Stimulated activated naive CD4-positive, alpha-beta T cell (primary cell): Measurements from ENCODE around the gene SPECC1L.

Experiments used
- DNase-seq, 6 experiments: peaks; one replicate each; lab custom pipeline; 2025; lab: John Stamatoyannopoulos, UW

Gene SPECC1L

DNA sequence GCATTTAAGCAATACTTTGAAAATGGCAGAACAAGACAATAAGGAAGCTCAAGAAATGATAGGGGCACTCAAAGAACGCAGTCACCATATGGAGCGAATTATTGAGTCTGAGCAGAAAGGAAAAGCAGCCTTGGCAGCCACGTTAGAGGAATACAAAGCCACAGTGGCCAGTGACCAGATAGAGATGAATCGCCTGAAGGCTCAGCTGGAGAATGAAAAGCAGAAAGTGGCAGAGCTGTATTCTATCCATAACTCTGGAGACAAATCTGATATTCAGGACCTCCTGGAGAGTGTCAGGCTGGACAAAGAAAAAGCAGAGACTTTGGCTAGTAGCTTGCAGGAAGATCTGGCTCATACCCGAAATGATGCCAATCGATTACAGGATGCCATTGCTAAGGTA lies 51.9 kb downstream of the SPECC1L start:
- no peak for DNase-seq

- DNase-seq, result no peak
Observed at GRCh38 chr22:24323233-24323632, 52.6 kb downstream of the SPECC1L start.

GRCh38 chr22:24323695-24324094 lies 53.1 kb downstream of the SPECC1L start:
- no peak for DNase-seq

DNA sequence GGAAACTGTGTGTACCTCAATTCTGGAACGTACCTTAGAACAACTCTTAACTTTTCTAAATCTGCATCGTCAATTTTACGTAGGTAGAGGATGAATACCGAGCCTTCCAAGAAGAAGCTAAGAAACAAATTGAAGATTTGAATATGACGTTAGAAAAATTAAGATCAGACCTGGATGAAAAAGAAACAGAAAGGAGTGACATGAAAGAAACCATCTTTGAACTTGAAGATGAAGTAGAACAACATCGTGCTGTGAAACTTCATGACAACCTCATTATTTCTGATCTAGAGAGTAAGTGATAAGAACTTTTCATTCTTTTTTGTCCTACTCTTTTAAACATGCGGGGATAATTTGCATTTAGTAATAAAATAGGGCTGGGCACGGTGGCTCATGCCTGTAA lies 53.5 kb downstream of the SPECC1L start:
- no peak for DNase-seq

DNA sequence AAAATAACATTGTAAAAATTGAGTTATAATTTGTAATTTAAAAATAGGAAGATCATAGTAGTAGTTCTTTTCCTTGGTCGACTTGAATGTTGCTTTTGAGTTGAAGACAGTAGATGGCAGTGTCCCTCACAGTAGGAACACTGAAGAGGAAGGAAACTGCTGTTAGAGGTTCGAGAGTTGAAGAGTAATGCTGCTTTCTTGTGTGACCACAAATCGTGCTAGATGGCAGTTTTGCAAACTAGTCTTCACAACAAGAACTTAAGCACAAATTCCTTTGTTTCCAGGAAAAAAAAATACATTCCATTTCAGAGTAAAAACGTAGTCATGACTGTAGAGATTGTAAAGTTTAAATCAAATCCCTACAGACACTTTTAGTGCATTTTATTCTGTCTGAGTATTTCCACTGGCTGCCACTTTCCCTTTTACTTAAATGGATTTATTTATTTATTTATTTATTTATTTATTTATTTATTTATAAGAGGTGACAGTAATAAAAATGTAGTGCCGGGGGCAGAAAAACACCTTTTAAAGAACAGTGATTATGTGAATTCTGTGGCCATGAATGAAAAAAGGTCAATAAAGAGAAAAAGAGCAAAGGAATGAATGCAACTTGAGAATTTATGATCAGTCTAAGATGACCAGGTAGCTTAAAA lies 54.6 kb downstream of the SPECC1L start:
- DNase-seq, result peak in 3 of 6 experiments; percentile 24 to 59 (median 57)

- no peak for DNase-seq
Observed at GRCh38 chr22:24326266-24326665, 55.6 kb downstream of the SPECC1L start.

- DNase-seq, result no peak
Observed at GRCh38 chr22:24327832-24328231, 57.2 kb downstream of the SPECC1L start.

GRCh38 chr22:24329453-24329852 lies 58.8 kb downstream of the SPECC1L start:
- DNase-seq, result no peak

DNA sequence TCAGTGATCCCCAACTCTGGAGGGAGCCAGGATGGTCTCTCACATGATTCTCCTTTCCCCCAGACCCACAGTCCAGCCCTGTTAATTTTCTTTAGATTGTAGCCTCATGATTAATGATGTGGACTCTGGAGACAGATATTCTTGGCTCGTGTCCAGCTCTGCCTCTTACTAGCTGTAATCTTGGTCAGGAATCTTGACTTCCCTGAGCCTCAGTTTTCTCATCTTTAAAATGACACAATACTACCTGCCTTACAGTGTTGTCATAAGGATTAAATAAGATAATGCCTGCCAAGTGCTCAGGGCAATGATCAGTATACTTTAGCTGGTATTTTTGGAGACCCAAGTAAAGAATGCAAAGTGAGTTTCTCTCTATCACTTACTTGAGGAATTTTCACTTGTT lies 60.0 kb downstream of the SPECC1L start:
- no peak for DNase-seq

GRCh38 chr22:24331468-24332440 lies 61.1 kb downstream of the SPECC1L start:
- no peak for DNase-seq

DNA sequence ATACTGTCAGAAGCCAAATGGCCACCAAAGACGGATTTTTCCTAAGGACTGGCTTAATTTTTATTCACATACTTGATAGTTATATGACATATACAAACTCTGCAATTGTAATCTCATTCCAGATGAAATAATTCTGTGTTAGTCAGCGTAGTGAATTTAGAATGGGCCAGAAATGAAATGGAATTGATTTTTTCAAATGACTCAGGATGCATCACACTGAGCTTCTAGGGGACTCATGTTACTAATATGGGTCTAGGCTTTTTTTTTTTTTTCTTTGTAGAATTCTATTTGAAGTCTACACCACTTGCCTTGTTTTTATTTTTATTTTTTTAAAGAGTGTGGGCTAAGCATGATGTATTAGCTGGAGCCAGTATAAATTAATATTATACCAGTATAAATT lies 62.7 kb downstream of the SPECC1L start:
- DNase-seq, result no peak

DNA sequence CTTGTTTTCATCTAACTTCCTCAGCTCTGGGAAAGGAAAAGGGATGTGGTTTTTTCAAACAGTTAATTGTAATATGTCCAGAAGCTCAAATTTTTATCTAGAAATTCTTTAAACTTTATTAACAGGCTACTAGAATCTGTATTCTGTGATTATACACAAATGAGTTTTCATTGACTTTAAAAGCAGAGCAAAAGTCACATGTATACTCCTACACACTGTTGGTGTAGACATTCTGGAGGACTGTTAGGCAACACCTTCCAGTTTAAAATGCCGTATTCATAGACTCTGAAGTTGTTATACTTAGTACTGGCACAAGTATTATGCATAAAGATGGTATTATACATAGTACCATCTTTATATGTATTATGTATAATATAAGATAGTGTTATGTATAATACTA lies 64.9 kb downstream of the SPECC1L start:
- no peak for DNase-seq

DNA sequence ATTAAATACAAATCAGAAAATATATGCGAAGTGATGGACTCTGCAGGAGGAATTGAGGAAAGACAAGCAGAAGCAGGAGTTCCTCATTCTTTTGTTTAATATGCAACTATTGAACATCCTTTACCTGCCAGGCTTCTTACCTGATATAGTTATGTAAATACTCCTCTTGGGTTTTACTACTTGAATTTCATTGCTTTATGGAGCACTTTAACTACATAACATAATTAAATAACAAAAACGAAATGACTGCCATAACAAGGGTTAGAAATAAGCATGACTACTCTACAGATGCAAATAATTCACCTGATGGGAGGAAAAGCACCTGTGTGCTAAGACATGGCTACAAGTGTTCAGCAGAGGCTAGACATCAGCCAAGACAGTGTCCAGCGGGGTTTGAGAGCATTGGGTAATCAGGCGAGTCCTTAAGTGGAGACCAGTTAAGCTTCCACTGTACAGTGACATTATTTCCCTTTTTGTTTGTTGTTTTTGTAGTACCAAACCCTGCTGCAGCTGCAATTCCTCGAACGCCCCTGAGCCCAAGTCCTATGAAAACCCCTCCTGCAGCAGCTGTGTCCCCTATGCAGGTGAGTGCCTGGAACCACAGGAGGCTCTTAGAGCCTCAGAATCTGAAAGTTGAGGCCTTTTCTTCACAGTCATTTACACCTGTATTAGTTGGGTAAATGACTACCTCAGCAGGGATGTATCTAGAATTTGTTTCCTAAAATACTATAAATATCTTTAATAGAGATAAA lies 67.4 kb downstream of the SPECC1L start:
- no peak for DNase-seq

- no peak for DNase-seq
Observed at GRCh38 chr22:24338726-24339451, 68.3 kb downstream of the SPECC1L start.

- DNase-seq, result no peak
Observed at GRCh38 chr22:24339452-24339747, 68.8 kb downstream of the SPECC1L start.

GRCh38 chr22:24341627-24342026 lies 71.0 kb downstream of the SPECC1L start:
- DNase-seq, result no peak

DNA sequence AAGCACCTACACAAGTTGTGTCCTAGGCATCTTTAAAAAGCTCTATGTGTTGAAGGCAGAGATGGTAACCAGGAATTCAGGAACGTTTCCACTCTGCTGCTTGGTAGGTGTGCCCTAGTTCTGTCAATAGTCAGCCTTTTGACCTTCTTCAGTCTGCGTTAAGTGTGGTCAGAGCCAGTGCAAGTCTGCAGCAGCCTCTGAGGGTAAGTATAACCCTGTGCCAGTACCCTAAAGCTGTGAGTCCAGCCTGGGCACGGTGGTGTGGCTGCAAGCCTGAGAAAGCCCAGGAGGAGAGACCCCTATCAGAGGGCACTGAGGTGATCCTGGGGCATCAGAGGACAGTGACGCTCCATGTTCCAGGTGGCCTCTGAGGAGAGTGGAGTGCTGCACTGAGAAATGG lies 80.0 kb downstream of the SPECC1L start:
- no peak for DNase-seq

DNA sequence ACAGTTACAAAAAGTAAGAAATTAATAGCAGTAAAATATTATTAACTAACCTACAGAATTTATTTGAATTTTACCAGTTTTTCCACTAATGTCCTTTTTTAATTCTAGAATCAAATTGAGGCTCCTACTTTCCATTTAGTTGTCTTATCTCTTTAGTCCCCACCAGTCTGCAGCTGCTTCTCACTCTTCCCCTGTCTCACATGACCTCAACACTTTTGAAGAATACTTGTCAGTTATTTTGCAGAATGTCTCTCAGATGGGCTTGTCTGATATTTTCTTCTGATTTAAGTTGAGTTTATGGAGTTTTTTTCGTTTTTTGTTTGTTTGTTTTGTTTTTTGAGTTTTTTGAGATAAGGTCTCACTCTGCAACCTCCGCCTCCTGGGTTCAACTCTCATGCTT lies 82.5 kb downstream of the SPECC1L start:
- DNase-seq, result no peak

- no peak for DNase-seq
Observed at GRCh38 chr22:24355574-24355973, 84.9 kb downstream of the SPECC1L start.

DNA sequence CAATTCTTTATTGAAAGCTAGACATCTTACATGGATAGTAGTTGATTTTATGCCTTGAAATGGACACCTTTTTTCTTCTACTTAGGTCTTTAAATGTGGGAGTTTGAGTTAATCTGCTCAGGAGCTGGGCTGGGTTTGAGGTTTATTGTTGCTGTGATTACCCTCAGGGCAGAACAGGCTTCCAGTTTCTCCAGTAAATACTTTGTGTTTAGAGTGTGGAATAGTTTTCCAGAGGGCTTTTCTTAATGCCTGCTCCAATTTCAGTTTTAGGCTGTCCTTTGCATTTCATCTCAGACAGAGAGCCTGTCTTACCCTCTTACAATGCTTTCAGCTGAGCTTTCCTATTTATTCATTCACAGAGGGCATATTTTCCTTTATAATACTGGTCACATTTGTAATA lies 86.9 kb downstream of the SPECC1L start:
- no peak for DNase-seq

GRCh38 chr22:24358105-24358836 lies 87.6 kb downstream of the SPECC1L start:
- DNase-seq, result no peak
